H1 (cell line): ENCODE measurements around the gene SNCAIP. TPM values are rescaled to one million over a fixed set of nuclear protein-coding genes. Genes with fewer than 3 reads are reported as not detected.

Experiments
- BCL11A ChIP-seq, 2 experiments: IDR thresholded peaks; one replicate each; pipeline ENCODE4 v1.6.1; 2011; ENCODE audit warnings: low read depth in 2 of 2, low read length in 2 of 2, mild to moderate bottlenecking in 2 of 2
- CHD1 ChIP-seq: IDR thresholded peaks from 2 replicates; pipeline ENCODE4 v1.6.1; 2012; ENCODE audit warnings: low read depth, low read length, improper control_type of control experiment
- GTF2F1 ChIP-seq: IDR thresholded peaks from 2 replicates; pipeline ENCODE4 v1.6.1; 2012; ENCODE audit warnings: low read depth, low read length, improper control_type of control experiment, borderline replicate concordance
- JUND ChIP-seq: IDR thresholded peaks from 2 replicates; pipeline ENCODE4 v1.6.1; 2011; ENCODE audit warnings: mild to moderate bottlenecking, improper control_type of control experiment, low read length
- KDM4A ChIP-seq: IDR thresholded peaks from one replicate; pipeline ENCODE4 v1.7.1; 2012; ENCODE audit warnings: low read depth, mild to moderate bottlenecking, moderate library complexity, low read length, inconsistent platforms; ENCODE audit not compliant: severe bottlenecking
- KDM5A ChIP-seq: fragments of 200-600 bp; IDR thresholded peaks from 2 replicates; pipeline ENCODE4 v1.7.1; 2012; ENCODE audit warnings: mild to moderate bottlenecking, low read length, inconsistent platforms, mixed read lengths
- MAFK ChIP-seq: IDR thresholded peaks from 2 replicates; pipeline ENCODE4 v1.6.1; 2012; ENCODE audit warnings: low read depth, mild to moderate bottlenecking, improper control_type of control experiment, low read length
- polyA plus RNA-seq, 7 experiments: library from polyadenylated mRNA; depleted of rRNA in 3 of 7; stranded (reverse) in 5 of 7; unstranded in 2 of 7; fragments of >200 nt in 5 of 7; fragments of 200-250 nt in 2 of 7; gene quantifications; 1 replicate in 5 of 7; 2 replicates in 1 of 7; 4 replicates in 1 of 7; pipeline versions ENCODE4 v1.2.1 to v1.2.3, GENCODE V29; 2011 to 2013; ENCODE audit warnings: missing spikeins in 2 of 7, mixed read lengths in 2 of 7
- total RNA-seq: library from RNA; stranded (reverse); fragmentation: NEBNext Ultra II Directional; extraction: Animal tissue kit (Norgen Biotek cat#: 25700); gene quantifications from 2 replicates; pipeline ENCODE4 v1.2.1, GENCODE V29; 2021
- TF ChIP-seq, protein P1 (sequence below): fragments of 300-600 bp; sonication (generic); IDR thresholded peaks from 2 replicates; pipeline ENCODE4 v1.7.1; 2012; ENCODE audit warnings: low read length, moderate library complexity, mild to moderate bottlenecking, inconsistent platforms; ENCODE audit not compliant: insufficient replicate concordance
- TF ChIP-seq, protein P2 (sequence below): IDR thresholded peaks from 2 replicates; pipeline ENCODE4 v1.6.1; 2012; ENCODE audit warnings: low read length, inconsistent platforms
- TF ChIP-seq, protein P3 (sequence below): IDR thresholded peaks from 2 replicates; pipeline ENCODE4 v1.6.1; 2011; ENCODE audit warnings: low read depth, mild to moderate bottlenecking, low read length; ENCODE audit not compliant: insufficient read depth

The SNCAIP gene
- total and polyA plus RNA-seq, 2 of the 8 experiments (the other 6 are each of a cell fraction or from before 2014, with no cell fraction given), result 3.9 to 9.0 TPM

DNA sequence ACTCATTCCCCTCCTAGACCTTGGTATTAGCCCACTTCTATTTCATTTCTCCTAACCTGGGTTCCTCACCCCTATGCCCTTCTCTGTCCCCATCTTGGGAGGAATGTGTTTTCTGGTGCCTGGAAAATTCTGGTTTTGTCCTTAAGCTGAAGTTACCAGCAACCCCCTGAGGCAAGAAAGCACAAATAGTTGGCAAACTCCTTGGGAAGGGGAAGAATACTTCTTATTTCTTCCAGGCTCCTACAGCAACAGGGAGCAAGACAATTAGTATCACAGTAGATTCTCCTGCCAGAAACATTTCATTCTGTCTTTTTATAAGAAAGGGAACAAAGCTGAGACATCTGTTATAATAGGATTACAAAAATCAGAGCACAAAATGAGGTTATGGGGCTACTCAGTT is 142.5 kb downstream of the SNCAIP start (continued):
- TF ChIP-seq, protein P1, sequence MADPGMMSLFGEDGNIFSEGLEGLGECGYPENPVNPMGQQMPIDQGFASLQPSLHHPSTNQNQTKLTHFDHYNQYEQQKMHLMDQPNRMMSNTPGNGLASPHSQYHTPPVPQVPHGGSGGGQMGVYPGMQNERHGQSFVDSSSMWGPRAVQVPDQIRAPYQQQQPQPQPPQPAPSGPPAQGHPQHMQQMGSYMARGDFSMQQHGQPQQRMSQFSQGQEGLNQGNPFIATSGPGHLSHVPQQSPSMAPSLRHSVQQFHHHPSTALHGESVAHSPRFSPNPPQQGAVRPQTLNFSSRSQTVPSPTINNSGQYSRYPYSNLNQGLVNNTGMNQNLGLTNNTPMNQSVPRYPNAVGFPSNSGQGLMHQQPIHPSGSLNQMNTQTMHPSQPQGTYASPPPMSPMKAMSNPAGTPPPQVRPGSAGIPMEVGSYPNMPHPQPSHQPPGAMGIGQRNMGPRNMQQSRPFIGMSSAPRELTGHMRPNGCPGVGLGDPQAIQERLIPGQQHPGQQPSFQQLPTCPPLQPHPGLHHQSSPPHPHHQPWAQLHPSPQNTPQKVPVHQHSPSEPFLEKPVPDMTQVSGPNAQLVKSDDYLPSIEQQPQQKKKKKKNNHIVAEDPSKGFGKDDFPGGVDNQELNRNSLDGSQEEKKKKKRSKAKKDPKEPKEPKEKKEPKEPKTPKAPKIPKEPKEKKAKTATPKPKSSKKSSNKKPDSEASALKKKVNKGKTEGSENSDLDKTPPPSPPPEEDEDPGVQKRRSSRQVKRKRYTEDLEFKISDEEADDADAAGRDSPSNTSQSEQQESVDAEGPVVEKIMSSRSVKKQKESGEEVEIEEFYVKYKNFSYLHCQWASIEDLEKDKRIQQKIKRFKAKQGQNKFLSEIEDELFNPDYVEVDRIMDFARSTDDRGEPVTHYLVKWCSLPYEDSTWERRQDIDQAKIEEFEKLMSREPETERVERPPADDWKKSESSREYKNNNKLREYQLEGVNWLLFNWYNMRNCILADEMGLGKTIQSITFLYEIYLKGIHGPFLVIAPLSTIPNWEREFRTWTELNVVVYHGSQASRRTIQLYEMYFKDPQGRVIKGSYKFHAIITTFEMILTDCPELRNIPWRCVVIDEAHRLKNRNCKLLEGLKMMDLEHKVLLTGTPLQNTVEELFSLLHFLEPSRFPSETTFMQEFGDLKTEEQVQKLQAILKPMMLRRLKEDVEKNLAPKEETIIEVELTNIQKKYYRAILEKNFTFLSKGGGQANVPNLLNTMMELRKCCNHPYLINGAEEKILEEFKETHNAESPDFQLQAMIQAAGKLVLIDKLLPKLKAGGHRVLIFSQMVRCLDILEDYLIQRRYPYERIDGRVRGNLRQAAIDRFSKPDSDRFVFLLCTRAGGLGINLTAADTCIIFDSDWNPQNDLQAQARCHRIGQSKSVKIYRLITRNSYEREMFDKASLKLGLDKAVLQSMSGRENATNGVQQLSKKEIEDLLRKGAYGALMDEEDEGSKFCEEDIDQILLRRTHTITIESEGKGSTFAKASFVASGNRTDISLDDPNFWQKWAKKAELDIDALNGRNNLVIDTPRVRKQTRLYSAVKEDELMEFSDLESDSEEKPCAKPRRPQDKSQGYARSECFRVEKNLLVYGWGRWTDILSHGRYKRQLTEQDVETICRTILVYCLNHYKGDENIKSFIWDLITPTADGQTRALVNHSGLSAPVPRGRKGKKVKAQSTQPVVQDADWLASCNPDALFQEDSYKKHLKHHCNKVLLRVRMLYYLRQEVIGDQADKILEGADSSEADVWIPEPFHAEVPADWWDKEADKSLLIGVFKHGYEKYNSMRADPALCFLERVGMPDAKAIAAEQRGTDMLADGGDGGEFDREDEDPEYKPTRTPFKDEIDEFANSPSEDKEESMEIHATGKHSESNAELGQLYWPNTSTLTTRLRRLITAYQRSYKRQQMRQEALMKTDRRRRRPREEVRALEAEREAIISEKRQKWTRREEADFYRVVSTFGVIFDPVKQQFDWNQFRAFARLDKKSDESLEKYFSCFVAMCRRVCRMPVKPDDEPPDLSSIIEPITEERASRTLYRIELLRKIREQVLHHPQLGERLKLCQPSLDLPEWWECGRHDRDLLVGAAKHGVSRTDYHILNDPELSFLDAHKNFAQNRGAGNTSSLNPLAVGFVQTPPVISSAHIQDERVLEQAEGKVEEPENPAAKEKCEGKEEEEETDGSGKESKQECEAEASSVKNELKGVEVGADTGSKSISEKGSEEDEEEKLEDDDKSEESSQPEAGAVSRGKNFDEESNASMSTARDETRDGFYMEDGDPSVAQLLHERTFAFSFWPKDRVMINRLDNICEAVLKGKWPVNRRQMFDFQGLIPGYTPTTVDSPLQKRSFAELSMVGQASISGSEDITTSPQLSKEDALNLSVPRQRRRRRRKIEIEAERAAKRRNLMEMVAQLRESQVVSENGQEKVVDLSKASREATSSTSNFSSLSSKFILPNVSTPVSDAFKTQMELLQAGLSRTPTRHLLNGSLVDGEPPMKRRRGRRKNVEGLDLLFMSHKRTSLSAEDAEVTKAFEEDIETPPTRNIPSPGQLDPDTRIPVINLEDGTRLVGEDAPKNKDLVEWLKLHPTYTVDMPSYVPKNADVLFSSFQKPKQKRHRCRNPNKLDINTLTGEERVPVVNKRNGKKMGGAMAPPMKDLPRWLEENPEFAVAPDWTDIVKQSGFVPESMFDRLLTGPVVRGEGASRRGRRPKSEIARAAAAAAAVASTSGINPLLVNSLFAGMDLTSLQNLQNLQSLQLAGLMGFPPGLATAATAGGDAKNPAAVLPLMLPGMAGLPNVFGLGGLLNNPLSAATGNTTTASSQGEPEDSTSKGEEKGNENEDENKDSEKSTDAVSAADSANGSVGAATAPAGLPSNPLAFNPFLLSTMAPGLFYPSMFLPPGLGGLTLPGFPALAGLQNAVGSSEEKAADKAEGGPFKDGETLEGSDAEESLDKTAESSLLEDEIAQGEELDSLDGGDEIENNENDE, result no peak
- TF ChIP-seq MAFK (no peak), BCL11A (IDR thresholded peaks at IDR 0.05; ENCODE audit: low read depth in 2 of 2, low read length in 2 of 2) (no peak), GTF2F1 (no peak), KDM4A (no peak), JUND (no peak), KDM5A (no peak), CHD1 (no peak)
- TF ChIP-seq, protein P2, sequence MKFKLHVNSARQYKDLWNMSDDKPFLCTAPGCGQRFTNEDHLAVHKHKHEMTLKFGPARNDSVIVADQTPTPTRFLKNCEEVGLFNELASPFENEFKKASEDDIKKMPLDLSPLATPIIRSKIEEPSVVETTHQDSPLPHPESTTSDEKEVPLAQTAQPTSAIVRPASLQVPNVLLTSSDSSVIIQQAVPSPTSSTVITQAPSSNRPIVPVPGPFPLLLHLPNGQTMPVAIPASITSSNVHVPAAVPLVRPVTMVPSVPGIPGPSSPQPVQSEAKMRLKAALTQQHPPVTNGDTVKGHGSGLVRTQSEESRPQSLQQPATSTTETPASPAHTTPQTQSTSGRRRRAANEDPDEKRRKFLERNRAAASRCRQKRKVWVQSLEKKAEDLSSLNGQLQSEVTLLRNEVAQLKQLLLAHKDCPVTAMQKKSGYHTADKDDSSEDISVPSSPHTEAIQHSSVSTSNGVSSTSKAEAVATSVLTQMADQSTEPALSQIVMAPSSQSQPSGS, result no peak
- TF ChIP-seq, protein P3, sequence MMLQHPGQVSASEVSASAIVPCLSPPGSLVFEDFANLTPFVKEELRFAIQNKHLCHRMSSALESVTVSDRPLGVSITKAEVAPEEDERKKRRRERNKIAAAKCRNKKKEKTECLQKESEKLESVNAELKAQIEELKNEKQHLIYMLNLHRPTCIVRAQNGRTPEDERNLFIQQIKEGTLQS, result no peak
